Measurements from ENCODE around the gene ZNF655.

The ZNF655 gene

GRCh38 chr7:99558306-99559174, at the start of gene ZNF655:
Gene ZNF655 (plus strand): TSS chr7:99558642. CDS start chr7:99560560, 1,918 bp downstream.
- peak within 1 kb of the TSS; percentile 97 for H3K27ac ChIP-seq
- intact Hi-C loops (cut with DNase I; ENCODE audit: low total_unique reads) = loop anchor here (5.0 kb wide), 1 partner anchor 56 kb away; the partner anchor contains the start of genes ZKSCAN5 and ZNF394
- peak within 1 kb of the TSS; percentile 86 to 88 for H3K4me3 ChIP-seq
- H3K9me3 ChIP-seq = no peaks in the 10 kb centered on the region
- DNase-seq = peak; percentile 93 to 96
- H3K36me3 ChIP-seq = peaks cover 28 to 58% (median 31%) of the 10 kb centered on the region in 3 donors
- peaks cover 0 to 38% (median 27%) of the 10 kb centered on the region in 4 donors for H3K4me1 ChIP-seq
- no peaks in the 10 kb centered on the region for H3K27me3 ChIP-seq
- no peak for TF ChIP-seq CTCF (IDR thresholded peaks at IDR 0.05)

GRCh38 chr7:99514050-99514449, 44.4 kb upstream of the ZNF655 start:
- Histone ChIP-seq H3K27ac (no peak overlapping the region), H3K36me3 (peaks cover 47 to 80% (median 55%) of the 10 kb centered on the region in 3 donors), H3K27me3 (no peaks in the 10 kb centered on the region), H3K9me3 (no peaks in the 10 kb centered on the region), H3K4me3 (no peak overlapping the region), H3K4me1 (no peaks in the 10 kb centered on the region)
- intact Hi-C loops (cut with DNase I; ENCODE audit: low total_unique reads) = no loop called here
- no peak for TF ChIP-seq CTCF (IDR thresholded peaks at IDR 0.05)
- no peak for DNase-seq

- H3K27me3 ChIP-seq = no peaks in the 10 kb centered on the region
- H3K36me3 ChIP-seq = peaks cover 36 to 87% (median 45%) of the 10 kb centered on the region in 3 donors
- H3K4me1 ChIP-seq = no peaks in the 10 kb centered on the region
- no peak overlapping the region for H3K4me3 ChIP-seq
- no peak overlapping the region for H3K27ac ChIP-seq
- intact Hi-C loops (cut with DNase I; ENCODE audit: low total_unique reads) = no loop called here
- no peaks in the 10 kb centered on the region for H3K9me3 ChIP-seq
- TF ChIP-seq CTCF (IDR thresholded peaks at IDR 0.05) = no peak
- no peak for DNase-seq
Measured at GRCh38 chr7:99521399-99521798, 37.0 kb upstream of the ZNF655 start.

- H3K36me3 ChIP-seq = peaks cover 63 to 90% (median 63%) of the 10 kb centered on the region in 3 donors
- DNase-seq = peak in 1 of 2 donors; percentile 25
- H3K4me3 ChIP-seq = no peak overlapping the region
- H3K4me1 ChIP-seq = no peaks in the 10 kb centered on the region
- H3K9me3 ChIP-seq = peaks cover 3 to 27% (median 9%) of the 10 kb centered on the region in 3 donors
- TF ChIP-seq CTCF (IDR thresholded peaks at IDR 0.05) = no peak
- intact Hi-C loops (cut with DNase I; ENCODE audit: low total_unique reads) = no loop called here
- H3K27me3 ChIP-seq = no peaks in the 10 kb centered on the region
- no peak overlapping the region for H3K27ac ChIP-seq
Measured at GRCh38 chr7:99525713-99526440, 32.6 kb upstream of the ZNF655 start.

GRCh38 chr7:99531354-99531765, 27.1 kb upstream of the ZNF655 start:
- no peak for TF ChIP-seq CTCF (IDR thresholded peaks at IDR 0.05)
- Histone ChIP-seq H3K9me3 (peaks cover 8 to 59% (median 39%) of the 10 kb centered on the region in 3 donors), H3K4me3 (no peak overlapping the region), H3K27me3 (no peaks in the 10 kb centered on the region), H3K36me3 (peaks cover 69 to 80% (median 79%) of the 10 kb centered on the region in 3 donors), H3K27ac (no peak overlapping the region), H3K4me1 (no peaks in the 10 kb centered on the region)
- peak in 1 of 2 donors; percentile 12 for DNase-seq
- intact Hi-C loops (cut with DNase I; ENCODE audit: low total_unique reads) = no loop called here
